ENCODE data around the gene RIGI.

The RIGI gene

GRCh38 chr9:32523910-32524309, 2.1 kb downstream of the RIGI start:
- H3K9me3 ChIP-seq (ENCODE audit: severe bottlenecking): no peaks in the 10 kb centered on the region
- DNase-seq: no peak
- no peaks in the 10 kb centered on the region for H3K36me3 ChIP-seq
- H3K27ac ChIP-seq: no peak overlapping the region
- H3K27me3 ChIP-seq (ENCODE audit: insufficient read depth, low read depth, severe bottlenecking): no peaks in the 10 kb centered on the region
- no peak overlapping the region for H3K4me3 ChIP-seq (ENCODE audit: low read depth, low read length)
- no peak for TF ChIP-seq CTCF (IDR thresholded peaks at IDR 0.05; ENCODE audit: low read depth, low read length)

- H3K27me3 ChIP-seq (ENCODE audit: insufficient read depth, low read depth, severe bottlenecking): no peaks in the 10 kb centered on the region
- H3K36me3 ChIP-seq: no peaks in the 10 kb centered on the region
- DNase-seq: no peak
- no peak overlapping the region for H3K4me3 ChIP-seq (ENCODE audit: low read depth, low read length)
- no peak for TF ChIP-seq CTCF (IDR thresholded peaks at IDR 0.05; ENCODE audit: low read depth, low read length)
- H3K27ac ChIP-seq: no peak overlapping the region
- no peaks in the 10 kb centered on the region for H3K9me3 ChIP-seq (ENCODE audit: severe bottlenecking)
These were observed 7.7 kb downstream of the RIGI start for GRCh38 chr9:32518276-32518675.

GRCh38 chr9:32516241-32516640, 9.8 kb downstream of the RIGI start:
- no peak for TF ChIP-seq CTCF (IDR thresholded peaks at IDR 0.05; ENCODE audit: low read depth, low read length)
- H3K4me3 ChIP-seq (ENCODE audit: low read depth, low read length): no peak overlapping the region
- no peaks in the 10 kb centered on the region for H3K9me3 ChIP-seq (ENCODE audit: severe bottlenecking)
- DNase-seq: no peak
- H3K36me3 ChIP-seq: no peaks in the 10 kb centered on the region
- no peak overlapping the region for H3K27ac ChIP-seq
- no peaks in the 10 kb centered on the region for H3K27me3 ChIP-seq (ENCODE audit: insufficient read depth, low read depth, severe bottlenecking)

GRCh38 chr9:32508728-32509127, 17.3 kb downstream of the RIGI start:
- DNase-seq: no peak
- no peaks in the 10 kb centered on the region for H3K36me3 ChIP-seq
- H3K27me3 ChIP-seq (ENCODE audit: insufficient read depth, low read depth, severe bottlenecking): no peaks in the 10 kb centered on the region
- no peak overlapping the region for H3K27ac ChIP-seq
- no peak overlapping the region for H3K4me3 ChIP-seq (ENCODE audit: low read depth, low read length)
- no peak for TF ChIP-seq CTCF (IDR thresholded peaks at IDR 0.05; ENCODE audit: low read depth, low read length)
- H3K9me3 ChIP-seq (ENCODE audit: severe bottlenecking): no peaks in the 10 kb centered on the region

- DNase-seq: no peak
- H3K9me3 ChIP-seq (ENCODE audit: severe bottlenecking): no peaks in the 10 kb centered on the region
- no peak for TF ChIP-seq CTCF (IDR thresholded peaks at IDR 0.05; ENCODE audit: low read depth, low read length)
- H3K36me3 ChIP-seq: no peaks in the 10 kb centered on the region
- H3K27ac ChIP-seq: no peak overlapping the region
- H3K4me3 ChIP-seq (ENCODE audit: low read depth, low read length): no peak overlapping the region
- no peaks in the 10 kb centered on the region for H3K27me3 ChIP-seq (ENCODE audit: insufficient read depth, low read depth, severe bottlenecking)
These were observed 23.0 kb downstream of the RIGI start for GRCh38 chr9:32503008-32503407.

- DNase-seq: no peak
- H3K36me3 ChIP-seq: no peaks in the 10 kb centered on the region
These were observed 23.5 kb downstream of the RIGI start for GRCh38 chr9:32502464-32502863.

More at GRCh38 chr9:32502464-32502863, 23.5 kb downstream of the RIGI start:
- TF ChIP-seq CTCF (IDR thresholded peaks at IDR 0.05; ENCODE audit: low read depth, low read length): no peak
- no peaks in the 10 kb centered on the region for H3K27me3 ChIP-seq (ENCODE audit: insufficient read depth, low read depth, severe bottlenecking)
- no peaks in the 10 kb centered on the region for H3K9me3 ChIP-seq (ENCODE audit: severe bottlenecking)
- H3K4me3 ChIP-seq (ENCODE audit: low read depth, low read length): no peak overlapping the region
- no peak overlapping the region for H3K27ac ChIP-seq
